HepG2 (cell line): ENCODE results near the gene CLIC5. TPM values are rescaled to one million over a fixed set of nuclear protein-coding genes. Genes with fewer than 3 reads are reported as not detected.

ENCODE experiments used
- ATAC-seq: fragments of 200-7000 bp; cut with Tn5 transposase; 3 replicates; pipeline ENCODE4 v1.9.1; 2020; ENCODE audit warnings: mild to moderate bottlenecking, moderate library complexity
- BruUV-seq: library from RNA; stranded (reverse); fragments of 400-500 nt; replicated peaks from 2 replicates; lab custom pipeline; 2021; lab: Mats Ljungman, UMichigan
- CTCF ChIA-PET: fragments of 300-600 bp; formaldehyde crosslinking; extraction: SDS; loops from one replicate; lab custom pipeline; 2021; ENCODE audit warnings: low total read pairs, inconsistent platforms, low intra/inter-chr PET ratio; lab: Yijun Ruan, JAX
- POLR2A ChIA-PET: fragments of 350-600 bp; sonication (Branson Sonifier 250); formaldehyde crosslinking; loops from one replicate; lab custom pipeline; 2020; ENCODE audit warnings: antibody characterized with exemption, inconsistent platforms; lab: Yijun Ruan, JAX
- DNase-seq: peaks from one replicate; pipeline ENCODE4 v3.0.0-alpha.2; 2015; ENCODE audit warnings: low spot score
- FAIRE-seq: peaks from 3 replicates; lab custom pipeline; 2011; peaks lifted over from hg19 to GRCh38; lab: Jason Lieb, UNC
- H2AFZ ChIP-seq: one replicate; pipeline ENCODE4 v1.6.1; 2011; ENCODE audit warnings: low read length, inconsistent platforms
- H3K27ac ChIP-seq: fragments of 300-600 bp; 3 replicates; pipeline ENCODE4 v1.8.0; 2011; ENCODE audit warnings: mixed run types, mild to moderate bottlenecking, mixed read lengths, low read length, inconsistent platforms; ENCODE audit not compliant: insufficient read depth; ENCODE audit errors: extremely low read length
- H3K27me3 ChIP-seq, 2 experiments: fragments of 200-600 bp in 1 of 2; 2 replicates in 1 of 2; 3 replicates in 1 of 2; pipeline versions ENCODE4 v1.6.0 to v1.8.0; 2011; ENCODE audit warnings: low read length in 2 of 2, mild to moderate bottlenecking in 2 of 2, moderate library complexity in 2 of 2, inconsistent platforms in 1 of 2; ENCODE audit not compliant: insufficient read depth in 2 of 2, control insufficient read depth in 1 of 2
- H3K36me3 ChIP-seq, 2 experiments: fragments of 200-600 bp in 1 of 2; replicated peaks in 1 of 2; 2 replicates in 1 of 2; 3 replicates in 1 of 2; pipeline versions ENCODE4 v1.5.1 to v1.8.0; 2011; ENCODE audit warnings: low read length in 2 of 2, inconsistent platforms in 1 of 2; ENCODE audit not compliant: insufficient read depth in 2 of 2, control insufficient read depth in 1 of 2
- H3K4me1 ChIP-seq: 2 replicates; pipeline ENCODE4 v1.5.1; 2012; ENCODE audit warnings: low read length, inconsistent platforms; ENCODE audit not compliant: insufficient read depth
- H3K4me2 ChIP-seq: 2 replicates; pipeline ENCODE4 v1.6.0; 2011; ENCODE audit warnings: low read depth, low read length, inconsistent platforms
- H3K4me3 ChIP-seq, 3 experiments: fragments of 200-600 bp in 1 of 3; sonication (generic), shearing (Covaris generic) in 1 of 3; replicated peaks in 1 of 3; 2 replicates each; pipeline ENCODE4 v1.5.1; 2011 to 2016; ENCODE audit warnings: low read length in 3 of 3, inconsistent platforms in 2 of 3, low read depth in 2 of 3, mild to moderate bottlenecking in 2 of 3, control low read depth in 1 of 3, mixed read lengths in 1 of 3; ENCODE audit not compliant: insufficient read depth in 1 of 3
- H3K79me2 ChIP-seq: one replicate; pipeline ENCODE4 v1.6.1; 2011; ENCODE audit warnings: low read length, inconsistent platforms; ENCODE audit not compliant: insufficient read depth
- H3K9ac ChIP-seq: 2 replicates; pipeline ENCODE4 v1.6.0; 2011; ENCODE audit warnings: mild to moderate bottlenecking, low read depth, low read length, inconsistent platforms; ENCODE audit not compliant: insufficient read depth
- H3K9me3 ChIP-seq: 2 replicates; pipeline ENCODE4 v1.5.1; 2012; ENCODE audit warnings: mild to moderate bottlenecking, low read length
- H4K20me1 ChIP-seq: 2 replicates; pipeline ENCODE4 v1.6.0; 2011; ENCODE audit warnings: inconsistent platforms, mild to moderate bottlenecking, low read length, moderate library complexity; ENCODE audit not compliant: insufficient read depth
- AHR ChIP-seq: IDR thresholded peaks from 2 replicates; pipeline ENCODE4 v1.6.1; 2018; ENCODE audit warnings: missing genetic modification reagents, missing compliant biosample characterization
- HNF4A ChIP-seq: sonication (generic); formaldehyde crosslinking; IDR thresholded peaks from 2 replicates; pipeline ENCODE4 v1.4.0; 2020; ENCODE audit warnings: missing genetic modification reagents
- IKZF1 ChIP-seq: fragments of 450-650 bp; IDR thresholded peaks from 2 replicates; pipeline ENCODE4 v1.7.1; 2016
- KAT2B ChIP-seq: fragments of 150-350 bp; IDR thresholded peaks from 2 replicates; pipeline ENCODE4 v1.6.1; 2014; ENCODE audit warnings: low read depth, low read length, borderline replicate concordance
- KLF15 ChIP-seq: sonication (generic); formaldehyde crosslinking; IDR thresholded peaks from 2 replicates; pipeline ENCODE4 v1.8.1; 2023; ENCODE audit warnings: borderline replicate concordance, mild to moderate bottlenecking, inconsistent platforms, missing genetic modification reagents, mixed read lengths
- NCOR1 ChIP-seq: fragments of 200-600 bp; sonication (generic); IDR thresholded peaks from 2 replicates; pipeline ENCODE4 v1.7.0; 2017; ENCODE audit warnings: antibody characterized with exemption, low read length, borderline replicate concordance
- NR2C2 ChIP-seq: sonication (generic); formaldehyde crosslinking; IDR thresholded peaks from 2 replicates; pipeline ENCODE4 v1.4.0; 2020; ENCODE audit warnings: missing genetic modification reagents, mild to moderate bottlenecking, moderate library complexity, borderline replicate concordance
- RARG ChIP-seq: sonication (generic); formaldehyde crosslinking; IDR thresholded peaks from 2 replicates; pipeline ENCODE4 v1.4.0; 2020; ENCODE audit warnings: low read depth, mild to moderate bottlenecking, missing genetic modification reagents
- ZNF460 ChIP-seq: sonication (generic); formaldehyde crosslinking; IDR thresholded peaks from 2 replicates; pipeline ENCODE4 v1.5.1; 2020; ENCODE audit warnings: missing genetic modification reagents, mild to moderate bottlenecking, borderline replicate concordance
- ZNF556 ChIP-seq: sonication (generic); formaldehyde crosslinking; IDR thresholded peaks from 2 replicates; pipeline ENCODE4 v1.4.0; 2020; ENCODE audit warnings: mild to moderate bottlenecking, missing genetic modification reagents, borderline replicate concordance
- ZNF619 ChIP-seq: sonication (generic); formaldehyde crosslinking; IDR thresholded peaks from 2 replicates; pipeline ENCODE4 v1.4.0; 2020; ENCODE audit warnings: mild to moderate bottlenecking, missing genetic modification reagents
- ZNF746 ChIP-seq: sonication (generic); formaldehyde crosslinking; IDR thresholded peaks from 2 replicates; pipeline ENCODE4 v1.8.0; 2022; ENCODE audit warnings: mild to moderate bottlenecking, missing genetic modification reagents
- ZNF792 ChIP-seq: IDR thresholded peaks from 2 replicates; pipeline ENCODE4 v1.6.1; 2016
- WGBS: methylation state at CpG from one replicate; pipeline ENCODE4 v1.1.6; 2017; ENCODE audit warnings: low lambda C conversion rate; 5-methylcytosine and 5-hydroxymethylcytosine counted together
- in situ Hi-C: cut with HindIII; loops from 2 replicates; pipeline ENCODE4 v1.10.0; 2017; ENCODE audit warnings: low pct_unique_long_range_greater_than_20kb; ENCODE audit not compliant: extremely low pct_ligation_motif_present
- intact Hi-C: fragments of 100-400 bp; cut with micrococcal nuclease; formaldehyde crosslinking; loops from one replicate; pipeline ENCODE4 v1.10.0; 2022; ENCODE audit not compliant: unreplicated experiment
- polyA plus RNA-seq, 8 experiments: library from polyadenylated mRNA; depleted of rRNA in 3 of 8; stranded (reverse) in 7 of 8; unstranded in 1 of 8; fragments of >200 nt; fragmentation: Illumina TruSeq in 4 of 8; extraction: Trizol in 4 of 8; gene quantifications; 2 replicates each; pipeline versions ENCODE4 v1.2.1 to v1.2.3, GENCODE V29; 2011 to 2016; ENCODE audit warnings: low read depth in 4 of 8, missing spikeins in 1 of 8, mixed read lengths in 1 of 8; ENCODE audit not compliant: insufficient read depth in 1 of 8
- total RNA-seq, 5 experiments: library from RNA; depleted of rRNA; stranded (reverse); fragments of >200 nt; fragmentation: Illumina TruSeq; extraction: Trizol; gene quantifications; 2 replicates each; pipeline ENCODE4 v1.2.3, GENCODE V29; 2016; ENCODE audit warnings: low read depth in 1 of 5
- TF ChIP-seq, protein P1 (sequence below): sonication (generic); formaldehyde crosslinking; IDR thresholded peaks from 2 replicates; pipeline ENCODE4 v1.4.0; 2020; ENCODE audit warnings: missing genetic modification reagents, borderline replicate concordance
- TF ChIP-seq, protein P2 (sequence below): sonication (generic); formaldehyde crosslinking; IDR thresholded peaks from 2 replicates; pipeline ENCODE4 v1.4.0; 2020; ENCODE audit warnings: mild to moderate bottlenecking, missing genetic modification reagents

CLIC5 gene
- total and polyA plus RNA-seq, 2 of the 13 experiments (the other 11 are each of a cell fraction or from before 2014, with no cell fraction given): not detected

DNA sequence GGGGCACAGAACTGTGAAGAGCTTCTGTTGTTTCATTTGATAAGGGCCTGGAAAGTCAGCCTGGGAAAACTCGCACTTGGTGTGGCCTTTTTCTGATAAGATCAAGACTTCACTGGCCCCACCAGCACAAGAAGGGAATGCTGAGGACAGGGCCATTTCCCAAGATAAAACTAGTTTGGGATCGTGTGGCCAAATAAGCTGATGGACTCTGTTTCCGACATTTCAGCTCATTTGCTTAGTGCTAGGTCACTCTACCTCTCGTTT, 116.0 kb downstream of the CLIC5 start (continued):
- TF ChIP-seq, protein P1, sequence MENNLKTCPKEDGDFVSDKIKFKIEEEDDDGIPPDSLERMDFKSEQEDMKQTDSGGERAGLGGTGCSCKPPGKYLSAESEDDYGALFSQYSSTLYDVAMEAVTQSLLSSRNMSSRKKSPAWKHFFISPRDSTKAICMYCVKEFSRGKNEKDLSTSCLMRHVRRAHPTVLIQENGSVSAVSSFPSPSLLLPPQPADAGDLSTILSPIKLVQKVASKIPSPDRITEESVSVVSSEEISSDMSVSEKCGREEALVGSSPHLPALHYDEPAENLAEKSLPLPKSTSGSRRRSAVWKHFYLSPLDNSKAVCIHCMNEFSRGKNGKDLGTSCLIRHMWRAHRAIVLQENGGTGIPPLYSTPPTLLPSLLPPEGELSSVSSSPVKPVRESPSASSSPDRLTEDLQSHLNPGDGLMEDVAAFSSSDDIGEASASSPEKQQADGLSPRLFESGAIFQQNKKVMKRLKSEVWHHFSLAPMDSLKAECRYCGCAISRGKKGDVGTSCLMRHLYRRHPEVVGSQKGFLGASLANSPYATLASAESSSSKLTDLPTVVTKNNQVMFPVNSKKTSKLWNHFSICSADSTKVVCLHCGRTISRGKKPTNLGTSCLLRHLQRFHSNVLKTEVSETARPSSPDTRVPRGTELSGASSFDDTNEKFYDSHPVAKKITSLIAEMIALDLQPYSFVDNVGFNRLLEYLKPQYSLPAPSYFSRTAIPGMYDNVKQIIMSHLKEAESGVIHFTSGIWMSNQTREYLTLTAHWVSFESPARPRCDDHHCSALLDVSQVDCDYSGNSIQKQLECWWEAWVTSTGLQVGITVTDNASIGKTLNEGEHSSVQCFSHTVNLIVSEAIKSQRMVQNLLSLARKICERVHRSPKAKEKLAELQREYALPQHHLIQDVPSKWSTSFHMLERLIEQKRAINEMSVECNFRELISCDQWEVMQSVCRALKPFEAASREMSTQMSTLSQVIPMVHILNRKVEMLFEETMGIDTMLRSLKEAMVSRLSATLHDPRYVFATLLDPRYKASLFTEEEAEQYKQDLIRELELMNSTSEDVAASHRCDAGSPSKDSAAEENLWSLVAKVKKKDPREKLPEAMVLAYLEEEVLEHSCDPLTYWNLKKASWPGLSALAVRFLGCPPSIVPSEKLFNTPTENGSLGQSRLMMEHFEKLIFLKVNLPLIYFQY (CRISPR knock-in tag): no peak
- TF ChIP-seq AHR (CRISPR knock-in tag) (no peak), ZNF792 (CRISPR knock-in tag) (no peak), HNF4A (CRISPR knock-in tag) (no peak), ZNF460 (CRISPR knock-in tag) (no peak)

DNA sequence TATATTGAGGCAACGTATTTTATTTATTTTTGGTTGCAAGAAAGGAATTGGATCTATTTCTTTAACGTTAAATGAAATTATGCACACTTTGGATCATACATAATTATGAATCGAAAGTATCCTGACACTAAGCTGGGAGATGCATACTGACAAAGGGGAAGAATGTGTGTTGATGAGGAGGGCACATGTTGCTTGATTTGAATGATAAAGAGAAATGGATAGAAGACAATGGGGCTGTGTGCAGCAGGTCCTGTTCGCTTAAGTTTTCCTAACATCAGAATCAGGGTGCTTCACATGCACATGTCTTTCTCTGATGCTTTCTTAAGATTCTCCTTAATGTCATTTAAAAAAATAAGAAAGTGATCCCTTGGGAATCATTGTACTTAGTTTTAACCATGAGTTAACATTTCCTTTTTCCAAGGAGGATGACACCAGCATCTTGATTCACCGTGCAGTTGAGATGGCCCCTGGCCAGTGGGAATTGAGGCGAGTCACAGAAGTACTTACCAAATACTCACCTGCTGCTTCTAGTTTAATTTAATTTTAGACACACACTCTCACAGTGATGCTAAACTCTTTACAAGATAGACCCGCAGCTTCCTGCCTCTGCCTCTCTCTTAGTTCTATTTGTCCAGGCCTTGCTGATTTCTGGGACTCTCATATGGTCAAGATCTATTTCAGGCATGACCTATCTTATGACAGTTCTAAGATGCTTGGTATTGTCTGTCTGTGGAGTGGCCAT, 116.5 kb downstream of the CLIC5 start:
- POLR2A ChIA-PET: no interaction called here
- H3K4me1 ChIP-seq: no peaks in the 10 kb centered on the region
- no peak overlapping the region for H2AFZ ChIP-seq
- no peak for FAIRE-seq
- H3K36me3 ChIP-seq: no peaks in the 10 kb centered on the region
- no peaks in the 10 kb centered on the region for H4K20me1 ChIP-seq
- DNase-seq: no peak
- H3K27ac ChIP-seq: no peak overlapping the region
- no peaks in the 10 kb centered on the region for H3K9me3 ChIP-seq
- CTCF ChIA-PET: no interaction called here
- H3K9ac ChIP-seq: no peak overlapping the region
- peaks cover 0 to 22% of the 10 kb centered on the region in 2 experiments; a peak in 2 of 5 replicates for H3K27me3 ChIP-seq
- in situ Hi-C loops (no loop called here), intact Hi-C loops (no loop called here)
- WGBS: 1% methylated on average over 7 of the region's 7 CpGs
- no peak for ATAC-seq
- H3K79me2 ChIP-seq: no peaks in the 10 kb centered on the region
- no peak overlapping the region for H3K4me2 ChIP-seq
- BruUV-seq: no TSS peak
- no peak overlapping the region for H3K4me3 ChIP-seq
- TF ChIP-seq ZNF619 (no peak), KAT2B (no peak), IKZF1 (no peak), RARG (CRISPR knock-in tag) (no peak), ZNF746 (CRISPR knock-in tag) (no peak), NCOR1 (no peak), KLF15 (CRISPR knock-in tag) (no peak), NR2C2 (CRISPR knock-in tag) (no peak), ZNF556 (CRISPR knock-in tag) (no peak)
- TF ChIP-seq, protein P2, sequence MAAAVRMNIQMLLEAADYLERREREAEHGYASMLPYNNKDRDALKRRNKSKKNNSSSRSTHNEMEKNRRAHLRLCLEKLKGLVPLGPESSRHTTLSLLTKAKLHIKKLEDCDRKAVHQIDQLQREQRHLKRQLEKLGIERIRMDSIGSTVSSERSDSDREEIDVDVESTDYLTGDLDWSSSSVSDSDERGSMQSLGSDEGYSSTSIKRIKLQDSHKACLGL (CRISPR knock-in tag): no peak
